GDM1 (cell line): ENCODE data around the gene ASB15.
"Not testable (repeated sequence)": the region's sequence is repeated elsewhere in the genome, so short reads cannot be mapped to it uniquely, and the experiment has no call there.

Experiments
- DNase-seq: peaks from one replicate; lab custom pipeline; 2025; lab: John Stamatoyannopoulos, UW

Gene ASB15

DNA sequence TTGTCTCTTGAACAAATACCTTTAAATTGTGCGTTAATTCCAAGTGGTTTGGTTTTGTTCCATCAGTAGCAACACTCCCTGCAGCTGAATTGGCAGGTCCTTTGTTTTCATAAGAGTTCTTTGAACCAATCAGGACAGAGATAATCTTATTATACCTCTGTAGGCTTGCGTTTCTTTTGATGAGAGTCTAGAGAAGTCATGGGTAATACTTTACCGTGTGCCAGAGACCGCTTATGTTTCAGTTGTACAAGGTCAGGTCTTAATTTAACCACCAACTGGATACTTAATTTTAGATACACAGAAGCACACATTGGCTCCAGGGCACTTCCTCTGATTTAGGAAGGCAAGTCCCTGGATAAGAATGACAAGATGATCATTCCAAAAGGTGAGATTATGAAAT is at the start of gene ASB15:
TSS of gene ASB15 (plus strand) at position 292 of the 400 bp plus-strand sequence. CDS start 12,682 bp downstream, outside the sequence.
- no peak for DNase-seq

DNA sequence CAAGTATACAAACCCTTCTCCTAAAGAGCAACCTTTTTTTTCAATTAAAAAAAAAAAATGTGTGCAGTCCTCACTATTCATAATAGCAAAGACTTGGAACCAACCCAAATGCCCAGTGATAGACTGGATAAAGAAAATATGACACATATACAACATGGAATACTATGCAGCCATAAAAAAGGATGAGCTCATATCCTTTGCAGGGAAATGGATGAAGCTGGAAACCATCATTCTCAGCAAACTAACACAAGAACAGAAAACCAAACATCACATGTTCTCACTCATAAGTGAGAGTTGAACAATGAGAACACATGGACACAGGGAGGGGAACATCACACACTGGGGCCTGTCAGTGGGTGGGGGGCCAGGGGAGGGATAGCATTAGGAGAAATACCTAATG is 49.5 kb upstream of the ASB15 start:
- not testable (repeated sequence) for DNase-seq

DNA sequence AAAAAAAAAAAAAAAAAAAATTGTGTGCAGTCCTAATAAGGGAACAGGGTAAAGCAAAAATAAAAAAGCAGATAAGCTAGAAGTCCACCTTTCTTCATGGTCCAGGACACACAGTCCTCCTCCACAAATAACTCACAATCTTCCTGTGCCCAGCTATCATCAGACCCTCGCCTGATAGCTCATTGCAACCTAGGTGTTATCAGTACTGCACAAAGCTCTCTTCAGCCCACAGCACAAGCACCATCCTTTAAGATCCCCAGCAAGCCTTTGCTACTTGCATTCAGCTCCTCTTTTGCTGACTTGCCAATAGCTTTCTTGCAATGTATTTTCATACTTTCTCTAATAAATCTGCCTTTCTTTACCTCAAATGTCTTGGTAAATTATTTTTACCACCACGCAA is 49.0 kb upstream of the ASB15 start:
- DNase-seq = no peak

DNA sequence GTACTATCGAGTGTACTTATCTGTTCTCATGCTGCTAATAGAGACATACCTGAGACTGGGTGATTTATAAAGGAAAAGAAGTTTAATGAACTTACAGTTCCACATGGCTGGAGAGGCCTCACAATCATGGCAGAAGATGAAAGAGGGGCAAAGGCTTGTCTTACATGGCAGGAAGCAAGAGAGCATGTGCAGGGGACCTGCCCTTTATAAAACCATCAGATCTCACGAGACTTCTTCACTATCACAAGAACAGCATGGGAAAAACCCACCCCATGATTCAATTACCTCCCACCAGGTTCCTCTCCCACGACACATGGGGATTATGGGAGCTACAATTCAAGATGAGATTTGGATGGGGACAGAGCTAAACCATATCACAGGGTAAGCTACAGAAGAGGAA is 48.5 kb upstream of the ASB15 start:
- no peak for DNase-seq

DNA sequence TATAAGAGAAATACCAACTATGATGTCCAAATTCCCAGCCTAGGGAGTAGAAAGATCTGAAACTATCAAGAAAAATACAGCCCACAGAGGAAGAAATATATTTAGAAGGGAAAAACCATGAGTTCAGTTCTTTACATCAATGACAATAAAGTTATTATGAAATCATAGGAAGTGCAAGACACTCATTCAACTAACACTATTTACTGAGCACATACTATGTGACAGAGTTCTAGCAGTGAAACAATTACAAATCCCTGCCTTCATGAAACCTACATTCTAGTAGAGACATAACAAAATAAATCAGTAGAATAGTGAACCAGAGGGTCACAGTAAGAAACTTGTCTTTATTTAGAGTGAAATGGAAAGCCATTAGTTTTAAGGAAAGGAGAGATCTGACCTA is 46.1 kb upstream of the ASB15 start:
- no peak for DNase-seq

DNA sequence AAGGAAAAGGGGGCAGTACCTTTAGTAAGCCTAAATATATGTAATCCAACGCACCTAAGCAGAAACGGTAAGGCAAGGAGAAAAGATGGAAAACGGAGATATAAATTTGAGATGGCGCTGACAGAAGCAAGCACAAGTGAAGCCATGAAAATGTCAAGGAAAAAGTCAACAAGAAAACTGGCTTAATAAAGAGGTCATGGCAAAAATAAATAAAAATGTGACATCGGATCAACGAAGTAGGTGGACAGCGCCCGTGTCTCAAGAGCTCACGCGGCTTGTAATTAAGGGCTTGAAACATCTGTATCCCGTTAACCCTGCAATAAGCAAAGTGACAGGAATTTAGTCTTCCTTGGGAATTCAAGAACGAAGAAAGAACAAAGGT is 44.6 kb upstream of the ASB15 start:
- DNase-seq = no peak

DNA sequence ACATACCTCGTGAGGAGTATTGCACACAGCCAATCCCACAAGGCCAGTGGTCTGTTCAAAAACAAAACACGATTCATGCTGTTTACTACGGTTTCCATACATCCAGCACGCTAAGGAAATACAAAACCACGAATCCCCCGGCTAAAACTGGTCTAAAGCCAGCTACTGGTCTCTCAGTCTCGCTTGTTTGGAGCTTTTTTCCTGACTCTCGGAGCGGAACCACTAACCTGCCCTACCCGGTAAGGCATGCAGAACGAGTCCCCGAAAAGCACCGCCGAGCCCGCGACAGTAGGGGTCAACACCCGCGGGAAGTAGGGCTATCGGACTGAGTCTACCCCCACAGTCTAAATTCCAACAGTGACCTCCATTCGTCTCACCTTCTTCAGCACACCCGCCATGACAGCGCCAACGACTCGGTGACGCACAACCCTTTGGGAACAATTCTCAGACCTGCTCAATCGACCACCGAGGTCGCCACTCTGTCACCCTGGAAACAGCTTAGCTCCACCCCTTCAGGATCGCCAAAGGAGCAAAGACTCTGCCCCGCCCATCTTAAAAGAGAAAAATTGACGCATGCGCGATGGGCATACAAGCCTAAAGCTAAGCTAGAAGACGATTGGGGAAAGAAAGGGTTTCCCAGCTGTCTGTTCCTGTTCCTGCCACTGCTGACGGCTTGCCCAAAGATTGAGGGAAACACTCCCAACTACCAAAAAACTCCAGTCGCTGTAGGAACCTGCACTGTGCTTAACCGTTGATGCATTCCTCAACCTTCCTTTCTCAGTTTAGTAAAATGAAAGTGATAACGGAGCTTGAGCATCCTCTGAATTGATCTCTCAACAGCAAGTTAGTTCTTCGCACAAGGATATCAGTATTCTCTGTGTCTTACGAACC is 44.0 kb upstream of the ASB15 start, which contains the start of gene NDUFA5:
TSS of gene NDUFA5 (minus strand) at position 421 of the 891 bp plus-strand sequence. CDS start at position 398, 23 bp downstream.
- DNase-seq = peak; percentile 95

DNA sequence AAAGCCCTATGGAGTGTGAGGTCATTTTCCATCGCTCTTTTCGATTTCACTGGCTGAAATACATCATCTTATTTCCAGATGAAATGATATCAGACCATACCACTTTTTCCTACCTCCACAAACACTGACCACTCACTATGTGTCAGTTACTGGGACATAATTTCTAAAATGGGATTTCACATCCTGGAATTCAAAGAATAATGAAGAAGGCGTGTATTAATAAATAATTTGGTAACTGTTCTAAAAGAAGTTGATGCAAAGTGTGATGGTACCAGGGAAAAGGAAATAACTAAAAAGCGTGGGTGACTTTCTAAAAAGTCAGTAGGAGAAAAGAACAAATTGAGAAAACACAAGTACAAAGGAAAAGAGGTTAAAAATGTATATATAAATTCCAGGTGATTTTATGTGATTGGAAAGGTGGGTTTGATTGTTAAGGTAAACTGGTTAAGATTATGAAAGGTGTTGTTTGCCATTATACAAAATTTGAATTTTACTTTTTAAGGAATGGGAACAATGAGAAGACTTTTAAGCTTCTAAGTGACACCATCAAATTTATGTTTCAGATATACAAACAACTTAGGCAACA is 43.2 kb upstream of the ASB15 start:
- no peak for DNase-seq

DNA sequence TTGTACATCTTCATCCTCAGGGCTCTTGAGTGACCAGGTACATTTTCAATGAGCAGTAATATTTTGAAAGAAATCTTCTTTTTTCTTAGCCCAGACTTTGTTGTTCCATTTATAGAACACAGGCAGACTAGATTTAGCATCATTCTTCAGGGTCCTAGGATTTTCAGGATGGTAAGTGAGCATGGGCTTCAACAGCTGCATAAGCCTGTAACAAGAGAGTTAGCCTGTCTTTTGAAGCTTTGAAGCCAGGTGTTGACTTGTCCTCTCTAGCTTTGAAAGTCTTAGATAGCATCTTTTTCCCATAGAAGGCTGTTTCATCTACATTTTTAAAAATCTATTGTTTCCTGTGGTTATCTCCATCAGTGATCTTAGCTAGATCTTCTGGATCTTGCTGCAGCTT is 39.5 kb upstream of the ASB15 start:
- DNase-seq = no peak

DNA sequence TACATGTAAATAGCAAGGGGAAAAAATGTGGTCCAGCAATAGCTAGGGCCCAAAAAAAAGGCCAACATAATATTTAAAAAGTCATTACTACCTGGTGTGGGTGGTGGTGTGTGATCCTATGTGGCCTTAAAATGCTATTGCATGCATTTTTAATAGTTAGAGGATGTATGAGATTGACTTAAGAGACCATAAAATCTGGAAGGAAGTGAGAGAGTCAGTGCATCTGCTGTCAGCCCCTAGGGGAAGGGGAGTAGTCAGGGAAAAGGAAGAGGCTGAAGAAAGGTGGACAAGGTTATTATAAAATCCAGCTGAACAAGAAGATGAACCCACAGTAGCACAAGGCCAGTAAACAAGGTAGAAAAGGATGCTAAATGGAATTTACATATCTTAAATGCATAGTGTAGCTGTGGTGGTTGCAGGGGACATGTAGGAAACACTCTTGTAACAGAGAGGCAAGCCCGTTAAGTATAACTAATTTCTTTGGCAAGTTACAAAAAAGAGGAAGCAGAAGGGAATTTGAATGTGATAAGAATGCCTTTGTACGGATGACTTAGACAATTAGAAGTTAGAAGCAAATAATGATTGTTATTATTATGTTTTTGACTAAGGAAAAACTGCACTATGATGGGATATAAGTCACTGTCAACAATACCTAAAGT is 32.1 kb upstream of the ASB15 start:
- DNase-seq = no peak

DNA sequence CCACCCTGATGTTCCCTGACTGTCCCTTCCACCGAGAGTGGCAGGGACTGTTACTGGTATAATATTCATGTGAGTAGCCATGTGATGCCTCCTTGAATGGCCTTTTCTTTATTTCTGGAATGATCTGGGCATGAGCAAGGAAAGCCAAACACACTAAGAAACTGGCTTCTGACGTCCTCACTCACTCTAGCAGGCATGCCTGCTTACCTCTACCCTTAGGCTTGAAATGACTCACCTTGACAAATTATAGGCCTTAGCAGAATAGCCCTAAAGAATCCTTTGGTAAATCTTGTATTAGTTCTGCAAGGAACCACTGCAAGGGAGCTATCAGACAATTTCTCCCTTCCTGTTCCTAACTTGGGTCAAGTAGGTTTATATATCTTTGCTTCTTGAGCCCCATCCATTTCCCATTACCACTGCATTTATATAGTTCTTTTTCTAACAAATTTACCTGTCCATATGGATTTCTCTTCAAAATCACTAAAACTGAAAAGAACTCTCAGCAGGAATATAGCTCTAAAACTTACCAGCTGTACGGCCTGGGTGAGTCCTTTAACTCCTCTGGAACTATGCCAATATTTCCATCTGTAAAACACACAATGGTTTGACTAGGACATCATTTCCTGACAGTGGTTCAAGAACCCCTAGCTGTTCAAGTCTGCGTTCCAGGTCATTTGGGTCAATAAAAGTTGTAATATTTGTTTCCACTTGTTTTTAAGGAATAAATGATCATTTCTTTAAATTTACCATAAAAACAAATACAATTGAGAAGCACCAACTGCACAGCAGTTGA is 31.0 kb upstream of the ASB15 start:
- DNase-seq = no peak

DNA sequence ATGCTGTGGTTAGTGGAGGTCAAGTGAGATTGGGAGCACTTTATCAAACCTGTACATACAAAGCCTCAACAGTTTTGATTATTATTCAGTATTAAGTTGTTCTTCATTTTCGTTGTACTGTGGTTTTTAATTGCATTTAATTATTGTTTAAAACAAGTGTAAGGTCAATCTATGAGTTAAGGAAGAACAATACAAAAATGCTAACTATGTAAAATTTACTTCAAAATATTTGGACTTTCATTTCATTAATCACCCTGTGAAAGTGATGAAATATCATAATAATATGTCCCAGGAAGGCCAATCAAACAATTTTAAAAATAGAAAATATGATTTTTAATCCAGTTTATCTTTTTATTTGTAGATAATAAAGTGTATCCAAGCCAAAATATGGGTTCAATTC is 30.4 kb upstream of the ASB15 start:
- no peak for DNase-seq

DNA sequence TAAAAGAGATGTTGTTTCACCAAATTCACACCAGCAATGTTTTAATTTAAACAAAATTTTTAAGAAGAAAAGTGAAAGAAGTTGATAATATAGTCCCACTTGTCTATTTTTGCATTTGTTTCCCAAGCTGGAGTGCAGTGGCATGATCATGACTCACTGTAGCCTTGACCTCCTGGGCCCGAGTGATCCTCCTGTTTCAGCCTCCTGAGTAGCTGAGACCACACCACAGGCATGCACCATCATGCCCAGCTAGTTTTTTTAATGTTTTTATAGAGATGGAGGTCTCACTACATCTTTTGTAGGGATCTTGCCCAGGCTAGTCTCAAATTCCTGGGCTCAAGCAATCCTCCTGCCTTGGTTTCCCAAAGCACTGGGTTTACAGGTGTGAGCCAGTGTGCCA is 29.9 kb upstream of the ASB15 start:
- no peak for DNase-seq

DNA sequence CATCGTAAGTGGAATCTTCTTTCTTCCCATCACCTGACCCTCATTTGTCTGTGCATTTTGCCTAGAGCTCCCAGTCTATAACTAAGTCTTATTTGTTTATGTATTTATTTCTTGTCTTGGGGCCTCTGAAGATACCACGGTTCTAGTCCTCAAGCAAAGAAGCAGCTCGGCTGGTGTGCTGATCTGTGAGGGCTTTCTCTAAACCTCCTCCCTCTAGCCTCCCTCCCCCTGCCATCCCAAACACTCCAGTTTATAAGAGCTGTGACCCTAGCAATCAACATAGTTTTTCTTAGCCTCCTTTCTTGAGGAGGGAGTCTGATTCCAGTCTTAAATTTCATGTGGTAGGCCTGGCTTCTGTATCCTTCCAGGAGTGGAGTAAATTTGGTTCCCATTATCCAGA is 28.3 kb upstream of the ASB15 start:
- DNase-seq = no peak

DNA sequence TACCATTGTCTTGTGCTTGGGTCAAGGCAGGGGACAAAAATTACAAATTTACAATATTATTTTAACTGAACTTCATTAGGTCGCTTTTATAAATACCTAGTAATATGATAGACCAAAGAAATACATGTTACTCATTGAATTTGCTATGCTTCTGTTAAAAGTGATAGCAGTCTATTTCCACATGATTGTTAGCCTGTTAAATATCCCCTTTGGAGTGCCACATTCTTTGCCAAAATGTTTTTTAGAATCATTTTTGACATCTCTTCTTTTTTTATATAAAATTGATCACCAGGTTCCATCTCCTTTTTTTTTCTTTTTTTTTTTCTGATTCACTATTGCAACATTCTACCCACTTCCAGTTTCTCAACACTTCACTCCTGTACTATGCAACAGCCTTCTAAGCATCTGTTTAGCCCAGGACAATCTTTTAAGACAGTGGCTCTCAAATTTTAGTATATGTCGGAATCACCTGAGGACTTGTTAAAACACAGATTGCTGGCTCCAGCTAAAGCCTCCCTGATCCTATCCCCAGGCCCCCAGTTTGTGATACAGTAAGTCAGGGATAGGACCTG is 27.6 kb upstream of the ASB15 start:
- no peak for DNase-seq

DNA sequence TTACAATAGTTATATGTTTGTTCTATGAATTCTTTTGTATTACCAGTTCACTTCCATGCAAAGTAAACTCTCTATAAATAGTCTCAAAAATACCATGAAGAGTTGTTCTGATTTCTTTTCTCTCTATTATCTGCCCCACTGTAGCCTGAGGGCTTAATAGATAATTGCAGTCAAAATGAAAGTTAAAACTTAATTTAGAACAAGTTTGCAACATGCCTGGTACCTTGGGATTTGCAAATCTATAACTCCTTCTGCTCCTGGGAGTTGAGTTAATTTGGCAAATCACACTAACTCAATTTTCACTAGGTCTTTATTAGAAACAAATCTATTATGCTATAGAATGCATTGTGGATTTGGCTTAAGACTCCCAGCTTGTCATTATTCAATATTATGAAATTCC is 22.2 kb upstream of the ASB15 start:
- DNase-seq = no peak

DNA sequence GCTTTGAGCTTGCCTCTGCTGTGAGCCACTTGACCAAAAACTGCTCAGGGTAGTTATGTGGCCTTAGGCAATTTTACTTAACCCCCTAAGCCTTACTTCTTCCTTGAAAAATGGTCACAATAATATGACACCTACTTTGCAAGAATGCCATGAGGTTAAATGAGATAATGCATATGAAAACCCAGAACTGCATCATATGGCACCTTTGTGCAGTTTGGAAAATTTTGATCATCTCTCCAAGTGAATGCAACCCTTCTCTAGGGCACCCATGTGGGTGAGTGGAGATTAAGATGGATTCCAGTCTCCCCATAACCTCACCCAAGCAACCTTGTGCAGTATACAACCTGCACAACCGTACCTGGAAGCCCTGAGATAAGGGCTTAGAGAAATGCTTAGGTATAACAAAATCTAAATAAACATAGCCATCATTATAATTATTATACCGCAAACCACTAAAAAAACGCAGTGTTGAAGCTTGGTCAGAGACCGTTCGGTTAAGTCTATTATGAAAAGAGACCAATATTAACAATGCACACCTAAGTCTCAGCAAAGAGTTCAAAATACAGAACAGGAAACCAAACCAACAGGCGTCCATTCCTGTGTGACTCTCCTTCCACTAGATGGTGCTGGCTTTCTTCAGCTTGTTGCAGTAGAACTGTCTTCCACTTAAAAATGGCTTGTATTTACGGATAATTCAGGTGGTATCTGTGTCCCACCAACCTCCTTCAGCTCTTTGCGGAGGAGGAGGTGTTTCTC is 21.0 kb upstream of the ASB15 start:
- DNase-seq = no peak

DNA sequence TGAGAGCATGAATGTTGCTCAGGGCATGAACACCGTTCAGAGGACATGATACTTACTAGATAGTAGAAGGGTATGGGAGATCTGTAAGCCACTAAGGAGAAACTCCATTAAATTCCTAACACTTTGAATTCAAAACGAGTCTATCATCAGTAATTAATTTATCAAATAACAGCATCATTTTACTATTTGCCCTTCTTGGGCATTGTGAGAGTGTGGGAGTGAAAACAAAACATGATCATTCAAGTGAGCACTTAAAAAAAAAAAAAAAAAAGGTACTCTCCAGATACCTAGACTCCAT is 20.5 kb upstream of the ASB15 start:
- no peak for DNase-seq

DNA sequence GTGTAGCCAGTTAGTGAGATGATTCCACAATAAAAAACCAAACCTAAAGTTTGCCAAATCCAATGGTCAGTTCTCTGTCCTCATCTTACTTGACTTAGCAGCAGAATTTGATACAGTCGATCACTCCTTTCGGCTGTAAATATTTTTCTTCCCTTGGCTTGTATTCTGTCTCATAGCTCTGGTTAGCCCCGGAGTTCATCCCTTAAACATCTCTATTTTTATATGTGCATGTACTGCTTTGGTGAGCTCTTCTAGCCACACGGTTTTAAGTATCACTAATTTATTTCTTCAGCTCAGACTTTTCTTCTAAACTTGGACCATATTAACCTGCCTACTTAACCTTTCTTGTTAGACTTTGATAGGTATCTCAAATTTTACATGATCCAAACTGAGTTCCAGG is 17.8 kb upstream of the ASB15 start:
- no peak for DNase-seq

DNA sequence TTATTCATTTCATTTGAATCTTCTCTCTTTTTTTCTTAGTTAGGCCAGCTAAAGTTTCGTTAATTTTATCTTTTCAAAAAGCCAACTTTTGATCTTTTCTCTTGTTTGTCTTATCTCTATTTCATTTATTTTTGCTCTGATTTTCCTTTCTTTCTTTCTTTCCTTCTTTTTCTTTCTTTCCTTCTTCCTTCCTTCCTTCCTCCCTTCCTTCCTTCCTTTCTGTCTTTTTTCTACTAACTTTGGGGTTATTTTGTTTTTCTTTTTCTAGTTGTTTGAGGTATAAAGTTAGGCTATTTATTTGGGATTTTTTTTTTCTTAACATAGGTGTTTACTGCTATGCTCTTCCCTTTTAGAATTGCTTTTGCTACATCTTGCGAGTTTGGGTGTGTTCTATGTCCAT is 13.2 kb upstream of the ASB15 start:
- DNase-seq = no peak

DNA sequence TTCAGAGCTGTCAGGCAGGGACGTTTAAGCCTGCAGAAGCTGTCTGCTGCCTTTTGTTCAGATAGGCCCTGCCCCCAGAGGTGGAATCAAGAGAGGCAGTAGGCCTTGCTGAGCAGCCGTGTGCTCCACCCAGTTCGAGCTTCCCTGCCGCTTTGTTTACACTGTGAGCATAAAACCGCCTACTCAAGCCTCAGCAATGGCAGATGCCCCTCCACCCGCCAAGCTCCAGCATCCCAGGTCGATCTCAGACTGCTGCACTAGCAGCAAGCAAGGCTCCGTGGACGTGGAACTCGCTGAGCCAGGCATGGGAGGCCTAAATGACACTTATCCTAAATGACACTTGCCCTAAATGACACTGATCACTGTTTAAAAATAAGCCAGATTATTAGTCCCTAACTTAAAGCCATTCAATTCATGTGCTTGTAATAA is 6.8 kb upstream of the ASB15 start:
- no peak for DNase-seq
